ENCODE results near the gene STAM. TPM values are rescaled to one million over a fixed set of nuclear protein-coding genes. Genes with fewer than 3 reads are reported as not detected.

STAM gene
- total and polyA plus RNA-seq, 9 of the 15 experiments (the other 6 are each of a cell fraction or from before 2014, with no cell fraction given) = 13.8 to 33.5 (median 26.4) TPM

GRCh38 chr10:17758200-17758599 lies 114.2 kb downstream of the STAM start (continued):
- no peak for TF ChIP-seq MNT (conservative IDR thresholded peaks at IDR 0.05)
- TF ChIP-seq ARID3A (IDR thresholded peaks at IDR 0.05; ENCODE audit: borderline replicate concordance, low read depth, low read length) = 0 out of 2 replicates have a peak, but pooled peaks have one; percentile 38
- no peak for TF ChIP-seq LEF1 (IDR thresholded peaks at IDR 0.05)
- TF ChIP-seq SMARCA4 (IDR thresholded peaks at IDR 0.05) = 0 out of 2 replicates have a peak, but pooled peaks have one; percentile 17
- peak; percentile 15 for TF ChIP-seq FOS (IDR thresholded peaks at IDR 0.05; ENCODE audit: extremely low read depth, insufficient read length)
- TF ChIP-seq KAT2B (IDR thresholded peaks at IDR 0.05; ENCODE audit: low read depth, low read length) = no peak
- TF ChIP-seq JUND (IDR thresholded peaks at IDR 0.05; ENCODE audit: borderline replicate concordance, low read depth, low read length) = peak; percentile 90
- TF ChIP-seq JUND (tag; IDR thresholded peaks at IDR 0.05; ENCODE audit: borderline replicate concordance, low read depth, low read length) = peak; percentile 84; the same call in 2 of the 3 replicates
- peak; percentile 85 for TF ChIP-seq ATF3 (IDR thresholded peaks at IDR 0.05)
- TF ChIP-seq ATF3 (CRISPR knock-in tag; conservative IDR thresholded peaks at IDR 0.05) = no peak
